ENCODE results near the gene RFPL1. TPM values are rescaled to one million over a fixed set of nuclear protein-coding genes. Genes with fewer than 3 reads are reported as not detected.
"Not testable (repeated sequence)": the region's sequence is repeated elsewhere in the genome, so short reads cannot be mapped to it uniquely, and the experiment has no call there.

The RFPL1 gene
- 0.15 TPM for polyA plus RNA-seq (2013, experiment 1 of 2; ENCODE audit: insufficient read length)
- polyA plus RNA-seq (2013, experiment 2 of 2; ENCODE audit: insufficient read length): not detected

DNA sequence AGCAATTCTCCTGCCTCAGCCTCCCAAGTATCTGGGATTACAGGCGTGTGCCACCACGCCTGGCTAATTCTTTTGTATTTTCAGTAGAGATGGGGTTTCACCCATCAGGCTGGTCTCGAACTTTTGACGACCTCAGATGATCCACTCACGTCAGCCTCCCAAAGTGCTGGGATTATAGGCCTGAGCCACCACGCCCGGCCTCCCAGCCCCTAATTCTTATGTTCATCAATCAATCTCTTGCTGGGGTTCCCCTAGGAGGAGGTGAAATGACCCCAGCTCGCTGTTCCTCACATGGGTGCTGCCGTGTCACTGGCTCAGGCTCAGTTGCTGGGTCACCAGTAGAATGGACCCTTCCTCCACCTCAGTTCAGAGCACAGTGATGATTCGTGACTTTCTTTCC is at the start of gene RFPL1:
Gene RFPL1 (plus strand): TSS at position 301 of the 400 bp plus-strand sequence.
- not testable (repeated sequence) for DNase-seq

DNA sequence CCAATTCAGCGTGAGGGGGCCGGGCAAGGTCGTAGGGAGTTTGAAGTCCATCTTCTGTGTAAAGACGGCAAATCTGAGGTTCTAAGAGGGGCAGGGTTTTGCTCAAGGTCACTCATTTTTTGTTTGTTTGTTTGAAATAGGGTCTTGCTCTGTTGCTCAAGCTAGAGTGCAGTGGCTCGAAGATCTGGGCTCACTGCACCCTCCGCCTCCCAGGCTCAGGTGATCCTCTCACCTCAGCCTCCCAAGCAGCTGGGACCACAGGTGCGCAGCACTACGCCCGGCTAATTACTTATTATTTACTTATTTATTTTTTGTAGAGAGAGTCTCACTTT is 49.7 kb upstream of the RFPL1 start:
- DNase-seq: no peak

DNA sequence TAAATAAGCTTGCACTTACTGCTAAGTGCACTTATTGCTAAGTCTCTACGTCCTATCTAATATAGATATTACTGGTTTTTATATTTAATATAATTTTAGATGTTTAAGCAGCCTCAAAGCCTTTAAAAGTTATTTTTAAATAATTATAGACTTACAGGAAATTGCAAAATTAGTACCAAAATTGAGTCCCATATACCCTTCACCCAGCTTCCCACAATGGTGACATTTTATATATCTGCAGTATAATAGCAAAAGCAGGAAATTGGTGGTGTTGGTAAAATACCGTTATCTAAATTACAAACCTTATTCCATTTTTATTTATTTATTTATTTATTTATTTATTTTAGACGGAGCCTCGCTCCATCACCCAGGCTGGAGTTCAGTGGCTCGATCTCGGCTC is 48.1 kb upstream of the RFPL1 start:
- no peak for DNase-seq

DNA sequence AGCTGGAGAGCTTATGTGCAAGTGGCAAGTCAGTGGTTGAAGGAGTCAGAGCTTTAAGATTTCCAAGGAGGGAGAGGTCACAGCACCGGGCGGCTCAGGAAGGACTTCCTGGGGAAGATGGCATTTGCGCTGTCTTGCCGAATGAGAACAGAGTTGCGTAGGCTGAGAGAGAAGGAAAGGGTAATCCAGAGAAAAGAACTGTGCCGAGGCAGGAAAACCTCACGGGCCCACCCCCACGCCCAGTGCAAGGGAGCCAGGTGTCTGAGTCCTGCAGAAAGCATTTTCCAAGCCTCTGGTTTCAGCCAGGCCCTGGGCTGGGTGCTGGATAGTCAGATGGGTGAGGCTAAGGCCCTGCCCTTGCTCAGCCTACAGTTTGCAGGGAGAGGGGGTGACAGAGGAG is 46.8 kb upstream of the RFPL1 start:
- DNase-seq: no peak

DNA sequence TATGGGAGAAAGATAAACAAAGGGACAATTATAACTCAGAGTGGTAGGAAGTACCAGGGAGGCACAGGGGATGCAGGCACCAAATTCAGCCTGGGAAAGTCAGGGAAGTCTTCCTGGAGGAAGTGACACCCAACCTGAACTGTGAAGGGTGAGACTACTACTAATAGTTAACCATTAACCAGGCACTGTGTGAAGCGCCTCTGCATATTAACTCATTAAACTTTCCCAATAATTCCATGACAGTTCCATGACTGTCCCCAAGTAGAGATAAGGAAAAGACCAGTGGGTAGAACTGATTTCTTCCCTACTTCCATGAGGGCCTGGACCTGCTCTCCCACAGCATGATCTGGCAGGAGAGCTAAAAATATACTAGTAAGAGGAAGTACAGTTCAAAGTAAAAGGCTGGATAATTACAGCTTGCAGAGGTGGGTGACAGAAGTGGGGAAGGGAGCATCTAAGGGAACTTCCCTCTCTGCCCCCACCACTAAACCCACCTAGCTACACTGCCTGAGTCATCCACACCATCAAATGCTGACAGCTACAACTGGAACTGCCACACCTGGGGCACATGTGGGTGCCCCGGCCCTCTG is 45.3 kb upstream of the RFPL1 start:
- DNase-seq: no peak

DNA sequence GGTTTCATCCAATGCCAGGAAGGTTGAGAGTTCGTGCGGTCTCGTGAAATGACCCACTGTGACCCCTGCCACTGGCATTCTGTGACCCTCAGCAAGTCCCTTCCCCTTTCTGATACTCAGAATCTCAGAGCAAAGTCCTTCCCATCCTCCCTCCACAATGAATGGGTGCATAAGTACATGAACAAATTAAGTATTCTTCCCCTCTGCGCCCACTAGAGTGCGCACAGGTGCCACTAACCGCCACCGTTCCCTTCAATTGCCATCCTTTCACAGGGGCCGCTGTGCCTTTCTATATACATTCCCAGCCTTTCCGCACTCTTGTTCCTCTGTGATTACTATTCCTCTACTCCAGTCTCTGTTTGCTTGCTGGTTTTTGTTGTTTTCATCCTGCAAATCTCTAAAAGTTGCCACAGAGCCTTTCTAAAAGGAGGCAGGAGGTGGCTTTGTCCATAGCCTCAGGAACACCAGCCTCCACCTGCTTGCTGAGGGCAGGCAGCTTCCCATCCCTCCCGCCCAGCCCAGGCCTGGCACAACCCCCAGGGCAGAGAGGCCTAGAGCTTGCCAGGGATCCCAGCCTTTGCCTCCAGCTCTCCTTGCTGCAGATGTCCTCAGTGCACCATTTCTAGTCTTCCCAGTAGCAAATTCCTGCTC is 43.3 kb upstream of the RFPL1 start:
- DNase-seq: peak; percentile 65

DNA sequence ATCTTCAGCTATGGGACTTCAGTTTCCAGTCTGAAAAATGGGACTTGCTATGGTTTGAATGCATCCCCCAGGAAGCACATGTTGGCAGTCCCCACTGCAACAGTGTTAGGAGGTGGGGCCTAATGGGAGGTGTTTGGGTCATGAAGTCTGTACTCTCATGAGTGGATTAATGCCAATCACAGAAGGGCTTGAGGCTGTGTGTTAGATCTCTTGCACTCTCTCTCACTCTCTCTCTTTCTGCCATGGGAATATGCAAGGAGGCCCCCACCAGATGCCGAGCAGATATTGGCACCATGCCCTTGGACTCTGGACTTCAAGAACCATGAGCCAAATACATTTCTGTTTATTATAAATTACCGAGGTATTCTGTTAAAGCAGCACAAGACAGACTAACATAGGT is 42.3 kb upstream of the RFPL1 start:
- no peak for DNase-seq

DNA sequence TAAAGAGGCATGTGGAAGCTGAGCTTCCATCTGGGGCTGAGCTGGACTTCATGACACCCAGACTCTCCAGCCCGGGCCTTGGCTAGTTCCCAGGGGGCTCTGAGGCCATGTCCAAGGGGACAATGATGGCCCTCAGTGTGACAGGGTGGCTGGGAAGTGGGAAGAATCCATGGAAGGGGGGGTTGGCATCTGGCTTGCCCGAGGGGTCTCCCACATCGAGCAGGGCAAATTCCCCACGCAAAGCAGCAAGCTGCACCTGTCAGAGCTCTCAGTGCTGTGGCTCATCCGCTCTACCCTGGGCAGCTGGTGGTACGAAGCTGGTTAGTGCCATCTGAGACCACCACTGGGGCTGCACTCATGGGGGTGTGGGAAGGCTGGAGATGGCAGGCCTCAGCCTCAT is 40.6 kb upstream of the RFPL1 start:
- no peak for DNase-seq

DNA sequence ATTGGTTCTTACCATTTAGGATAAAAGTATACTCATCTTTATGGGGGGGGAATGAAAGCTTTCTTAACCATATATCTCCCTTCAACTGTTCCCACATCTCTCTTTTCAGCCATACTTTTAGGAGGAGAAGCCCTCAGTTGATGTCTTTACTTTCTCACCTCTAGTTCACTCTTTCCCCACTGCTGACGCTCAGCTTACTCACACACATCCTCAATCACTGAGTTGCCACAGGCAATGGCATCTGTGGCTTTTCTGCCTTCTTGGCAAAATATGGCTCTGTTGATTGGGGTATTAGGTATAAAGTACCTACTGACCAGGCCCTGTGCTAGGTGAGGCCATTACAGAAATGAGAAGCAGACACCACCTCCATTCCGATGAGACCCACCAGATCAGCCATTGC is 37.8 kb upstream of the RFPL1 start:
- no peak for DNase-seq

DNA sequence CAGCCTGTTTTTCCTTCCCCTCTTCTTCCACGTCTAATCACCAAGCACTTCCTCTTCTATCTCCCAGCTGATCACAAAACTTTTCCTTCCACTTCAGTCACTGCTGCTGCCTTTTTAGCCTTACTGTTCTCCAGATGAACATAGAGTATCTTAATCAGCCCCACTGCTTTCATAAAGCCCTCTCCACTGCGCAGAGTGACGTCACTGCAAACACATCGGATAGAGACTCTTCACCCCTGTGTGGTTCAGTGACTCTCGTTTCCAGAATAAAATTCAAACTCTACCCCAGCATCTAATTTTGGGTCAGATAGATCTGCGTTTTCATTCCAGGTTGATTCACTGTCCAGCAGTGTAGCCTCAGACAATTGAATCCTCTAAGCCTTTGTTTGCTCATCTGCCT is 36.8 kb upstream of the RFPL1 start:
- DNase-seq: not testable (repeated sequence)

DNA sequence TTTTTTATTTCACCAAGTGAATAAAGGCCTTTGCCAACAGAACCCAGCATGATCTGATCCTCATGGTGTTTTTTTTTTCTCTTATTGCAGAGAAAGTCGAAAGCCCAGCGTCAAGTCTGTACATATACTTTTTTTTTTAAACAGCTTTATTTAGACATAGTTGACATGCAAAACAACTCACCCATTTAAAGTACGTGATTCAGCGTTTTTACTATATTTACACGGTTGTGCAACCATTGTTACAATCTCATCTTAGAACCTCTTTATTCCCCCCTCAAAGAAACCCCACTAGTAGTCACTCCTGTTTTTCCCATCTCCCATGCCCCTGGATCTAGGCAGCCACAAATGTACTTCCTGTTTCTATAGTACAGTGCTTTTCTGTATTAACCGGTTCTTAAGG is 29.4 kb upstream of the RFPL1 start:
- no peak for DNase-seq

DNA sequence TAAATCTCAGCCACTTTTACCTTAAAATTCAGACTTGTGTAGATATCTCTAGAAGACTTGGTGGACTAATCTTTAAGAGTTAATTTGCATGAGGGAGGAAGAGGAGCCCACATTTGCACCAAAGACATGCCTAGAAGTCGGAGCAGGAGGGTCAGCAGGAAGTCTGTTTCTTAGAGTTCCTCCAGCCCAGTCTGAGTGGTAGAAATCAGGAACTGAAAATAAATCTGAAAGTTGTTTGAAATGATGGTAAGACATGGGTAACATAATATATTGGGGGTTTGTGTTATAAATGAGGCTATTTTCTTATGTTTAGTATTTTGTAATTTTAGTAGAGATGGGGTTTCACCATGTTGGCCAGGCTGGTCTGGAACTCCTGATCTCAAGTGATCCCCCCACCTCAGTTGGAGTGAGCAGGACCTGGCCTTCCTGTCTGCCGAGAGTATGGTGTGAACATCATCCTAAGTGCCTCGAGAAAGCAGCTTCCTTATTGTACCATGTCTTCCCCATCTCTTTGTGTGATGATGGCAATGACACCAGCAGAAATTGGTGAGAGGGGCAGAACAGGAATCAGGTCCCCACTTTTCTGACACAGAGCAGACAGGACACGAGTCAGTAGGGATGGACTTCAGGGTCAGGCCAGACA is 26.7 kb upstream of the RFPL1 start:
- not testable (repeated sequence) for DNase-seq

DNA sequence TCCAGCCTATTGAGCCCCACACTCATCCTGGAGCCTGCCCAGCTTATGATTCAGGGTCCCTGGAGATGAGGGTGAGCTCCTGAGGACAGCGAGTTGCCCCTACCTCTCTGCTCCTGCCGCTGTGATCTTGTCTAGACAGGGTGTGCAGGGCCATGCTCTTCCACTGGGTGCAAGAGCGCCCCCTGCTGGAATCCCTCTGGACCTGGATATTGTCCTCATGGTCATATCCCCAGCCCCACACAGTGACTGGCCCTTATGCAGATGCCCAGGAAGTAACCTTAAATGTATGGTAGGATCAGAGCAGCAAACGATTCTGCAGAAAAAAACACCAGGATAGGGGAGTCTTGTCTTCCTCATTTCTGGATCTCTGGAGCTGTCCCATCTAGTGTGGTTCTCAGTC is 25.6 kb upstream of the RFPL1 start:
- DNase-seq: not testable (repeated sequence)

DNA sequence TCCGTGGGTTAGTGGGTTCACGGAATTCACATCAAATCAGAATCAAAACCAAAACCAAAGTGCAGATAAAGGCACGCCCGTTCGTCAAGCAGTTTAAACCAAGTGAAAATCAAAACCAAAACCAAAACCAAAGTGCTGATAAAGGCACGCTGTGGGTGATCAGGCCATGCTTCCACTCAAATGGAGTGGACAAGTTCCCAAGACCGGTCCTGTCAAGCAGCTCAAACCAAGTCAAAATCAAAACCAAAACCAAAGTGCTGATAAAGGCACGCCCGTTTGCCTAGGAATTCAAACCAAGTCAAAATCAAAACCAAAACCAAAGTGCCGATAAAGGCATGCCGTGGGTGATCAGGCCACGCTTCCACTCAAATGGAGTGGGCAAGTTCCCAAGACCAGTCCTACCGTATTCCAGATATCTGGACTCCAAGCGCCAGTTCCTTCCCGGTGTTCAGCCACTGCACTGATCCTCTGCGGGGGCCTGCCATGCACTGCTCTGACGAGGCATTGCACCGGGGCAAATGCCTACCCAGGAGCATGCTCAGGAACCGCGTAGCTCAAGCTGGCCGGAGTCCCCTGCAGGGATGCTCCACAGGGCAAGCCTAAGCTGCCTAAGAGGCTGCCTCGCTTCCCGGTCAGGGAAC is 23.3 kb upstream of the RFPL1 start:
- DNase-seq: not testable (repeated sequence)

DNA sequence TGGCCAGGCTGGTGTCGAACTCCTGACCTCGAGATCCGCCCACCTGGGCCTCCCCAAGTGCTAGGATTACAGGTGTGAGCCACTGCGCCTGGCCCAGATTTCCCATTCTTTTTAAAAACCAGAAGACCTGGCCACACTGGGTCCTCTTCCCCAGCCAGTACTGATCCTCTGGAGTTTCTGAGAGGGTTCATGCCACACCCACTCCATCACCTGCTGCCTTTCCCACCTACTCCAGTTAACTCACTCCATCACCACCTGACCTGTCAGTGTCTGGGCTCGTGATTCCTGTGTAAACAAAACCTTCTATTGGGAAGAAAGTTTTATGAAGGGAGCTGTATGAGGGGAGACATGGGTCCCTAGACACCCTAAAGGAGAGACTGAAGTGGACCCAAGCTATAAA is 19.7 kb upstream of the RFPL1 start:
- DNase-seq: not testable (repeated sequence)

DNA sequence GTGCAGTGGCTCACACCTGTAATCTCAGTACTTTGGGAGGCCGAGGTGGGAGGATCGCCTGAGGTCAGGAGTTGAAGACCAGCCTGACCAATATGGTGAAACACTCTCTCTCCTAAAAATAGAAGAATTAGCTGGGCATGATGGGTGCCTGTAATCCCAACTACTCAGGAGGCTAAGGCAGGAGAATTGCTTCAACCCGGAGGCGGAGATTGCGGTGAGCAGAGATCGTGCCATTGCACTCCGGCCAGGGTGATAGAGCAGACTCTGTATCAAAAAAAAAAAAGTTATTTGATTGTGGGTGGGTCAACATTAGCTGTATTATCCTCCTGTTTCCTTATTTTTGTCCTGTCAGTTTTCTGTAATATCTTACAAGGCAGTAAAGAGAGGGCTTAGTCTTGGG is 11.9 kb upstream of the RFPL1 start:
- no peak for DNase-seq

DNA sequence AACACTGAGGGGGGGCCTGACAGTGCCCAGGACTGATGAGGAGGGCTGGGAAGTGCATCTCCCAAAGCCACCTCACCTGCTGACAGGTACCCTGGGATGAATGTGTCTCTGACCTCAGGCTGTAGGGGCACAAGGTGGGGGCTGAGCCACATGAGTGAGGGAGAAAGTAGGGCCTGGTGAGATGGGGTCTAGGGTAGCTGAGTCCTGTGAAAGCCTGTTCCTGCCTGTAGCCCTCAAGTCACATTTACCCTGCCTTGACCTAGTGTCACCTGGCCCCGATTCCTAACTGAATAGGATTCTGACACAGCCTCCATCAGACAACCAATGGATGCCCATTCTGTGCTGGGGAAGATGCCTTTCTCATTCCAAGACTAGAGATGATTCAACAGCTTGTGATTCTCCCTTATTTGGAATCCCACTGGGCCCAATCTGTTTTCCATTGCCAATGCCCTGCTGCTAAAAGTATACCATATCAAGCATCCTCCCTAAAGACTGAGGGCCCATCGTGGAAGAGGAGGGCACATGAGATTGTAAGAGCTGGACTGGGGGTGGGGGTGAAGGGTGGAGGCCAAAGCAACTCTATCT is 11.1 kb upstream of the RFPL1 start:
- DNase-seq: peak; percentile 12

DNA sequence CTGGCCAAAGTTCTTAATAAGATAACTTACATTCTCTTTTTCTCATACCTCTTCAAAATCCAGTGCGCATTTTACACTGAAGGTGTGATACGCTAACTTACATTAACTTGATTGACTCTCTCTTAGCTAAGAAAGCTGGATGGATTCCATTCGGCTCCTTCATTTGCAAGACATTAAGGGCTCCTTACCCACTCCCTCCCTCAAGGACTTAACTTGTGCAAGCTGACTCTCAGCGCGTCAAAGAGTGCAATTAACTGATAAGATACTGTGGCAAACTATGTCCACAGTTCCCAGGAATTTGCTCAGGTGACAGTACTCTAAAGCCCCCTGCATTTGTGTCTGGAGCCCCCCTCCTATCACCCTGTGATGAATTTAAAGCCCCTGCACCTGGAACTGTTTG is 6.4 kb upstream of the RFPL1 start:
- no peak for DNase-seq

DNA sequence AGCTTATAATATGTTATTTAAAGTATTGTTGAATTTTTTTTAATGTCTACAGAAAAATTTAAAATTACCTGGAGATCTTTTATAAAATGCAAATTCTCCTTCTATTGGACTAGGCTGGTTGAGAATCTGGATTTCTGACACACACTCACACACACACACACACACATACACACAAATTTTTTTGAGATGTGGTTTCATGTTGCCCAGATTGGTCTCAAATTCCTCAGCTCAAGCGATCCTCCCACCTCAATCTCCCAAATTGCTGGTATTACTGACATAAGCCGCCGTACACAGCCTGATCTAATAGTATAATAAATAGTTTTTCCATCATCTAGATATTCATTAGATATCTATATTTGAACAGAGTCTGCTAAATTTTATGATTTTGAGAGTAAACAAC is 4.5 kb upstream of the RFPL1 start:
- no peak for DNase-seq

DNA sequence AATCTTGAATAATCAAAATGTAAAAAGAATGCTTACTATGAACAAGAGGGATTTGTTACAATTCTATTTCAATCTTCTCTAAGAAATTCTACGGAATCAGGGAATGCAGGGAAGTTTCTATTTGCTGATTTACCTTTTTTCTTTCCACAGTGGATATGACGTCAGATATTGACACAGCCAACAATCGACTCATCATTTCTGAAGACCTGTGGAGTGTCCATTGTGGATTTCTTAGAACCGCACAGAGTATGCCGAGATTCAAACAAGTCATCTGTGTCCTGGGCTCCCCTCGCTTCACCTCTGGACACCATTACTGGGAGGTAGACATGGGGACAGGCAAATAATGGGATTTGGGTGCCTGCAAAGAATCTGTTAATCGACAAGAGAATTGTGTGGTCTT is 4.1 kb upstream of the RFPL1 start:
- no peak for DNase-seq

DNA sequence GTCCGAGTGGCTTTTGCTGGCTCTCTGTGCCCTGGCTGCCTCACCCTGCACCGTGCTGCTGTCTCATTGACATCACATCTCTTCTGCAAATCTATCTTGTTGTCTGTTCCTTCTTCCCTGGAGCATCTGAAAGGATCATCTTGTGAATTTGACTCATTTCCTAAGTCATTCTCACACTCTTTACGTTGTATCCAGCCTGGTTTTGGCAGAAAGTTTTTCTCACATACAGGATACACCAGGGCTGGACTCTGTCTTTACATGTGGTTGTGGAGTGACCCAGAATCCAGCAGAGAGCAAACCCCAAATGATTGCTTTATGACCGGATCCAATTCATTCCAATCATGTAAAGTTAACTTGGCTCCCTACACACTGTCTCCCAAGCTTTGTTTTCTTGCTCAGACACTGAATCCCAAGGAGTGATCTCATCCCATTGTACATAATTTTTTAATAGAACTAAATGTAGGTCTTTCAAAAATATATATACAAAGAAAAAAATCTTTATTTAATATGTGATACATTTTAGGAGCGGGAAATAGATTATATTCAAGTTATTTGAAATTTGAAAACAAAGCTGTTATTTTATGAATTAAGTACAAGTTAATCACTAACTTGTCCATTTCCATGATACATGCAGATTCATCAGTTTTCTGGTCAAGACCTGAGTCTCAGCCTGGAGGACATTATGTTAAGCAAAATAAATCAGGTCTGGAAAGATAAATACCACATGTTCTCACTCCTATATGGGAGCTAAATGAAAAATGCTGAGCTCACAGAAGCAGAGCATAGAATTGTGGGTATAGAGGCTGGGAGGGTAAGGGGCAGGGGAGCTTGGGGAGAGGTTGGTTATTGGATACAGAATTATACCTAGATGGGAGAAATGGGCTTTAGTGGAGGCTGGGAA is 2.9 kb upstream of the RFPL1 start:
- no peak for DNase-seq

DNA sequence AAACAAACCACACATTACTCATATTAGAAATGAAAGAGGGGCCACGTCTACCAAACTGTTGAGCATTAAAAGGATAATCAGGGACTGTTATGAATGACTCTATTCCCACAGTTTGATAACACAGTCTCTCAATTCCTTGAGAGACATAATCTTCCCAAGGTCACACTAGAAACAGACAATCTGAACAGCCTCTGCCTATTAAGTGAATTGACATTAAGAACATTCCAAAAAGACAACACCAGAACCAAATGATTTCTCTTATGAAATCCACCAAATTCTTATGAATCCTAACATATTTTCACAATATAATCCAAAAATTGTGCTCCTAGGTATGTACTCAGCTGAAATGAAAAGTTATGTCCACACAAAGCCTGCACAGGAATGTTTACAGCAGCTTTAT is 4.6 kb downstream of the RFPL1 start:
- DNase-seq: peak; percentile 10
